Pancreas (tissue), 10 donors: ENCODE results near the gene COL4A3. TPM values are rescaled to one million over a fixed set of nuclear protein-coding genes. Genes with fewer than 3 reads are reported as not detected.
A peak's percentile ranks its signal among the peaks of the same experiment; 100 is the strongest.

ENCODE experiments used
- ATAC-seq, 4 donors: fragments of 200-7000 bp; cut with Tn5 transposase; one replicate each; pipeline versions ENCODE4 v1.8.0 to v1.9.1; 2020; ENCODE audit warnings: mild to moderate bottlenecking in 4 of 4, moderate library complexity in 4 of 4
- DNase-seq, 6 donors: peaks; one replicate each; pipeline ENCODE4 v3.0.0-alpha.2; 2020
- FAIRE-seq: peaks from 2 replicates; lab custom pipeline; 2012; peaks lifted over from hg19 to GRCh38; lab: Jason Lieb, UNC
- H3K27ac ChIP-seq, 4 donors: fragments of 200-600 bp; sonication (generic); 1 replicate in 3 of 4; 2 replicates in 1 of 4; pipeline versions ENCODE4 v1.5.0 to v1.8.0; 2020
- H3K27me3 ChIP-seq, 4 donors: fragments of 200-600 bp; one replicate each; pipeline ENCODE4 v1.8.0; 2021
- H3K36me3 ChIP-seq, 3 donors: fragments of 200-600 bp; sonication (generic) in 1 of 3; one replicate each; pipeline versions ENCODE4 v1.5.0 to v1.8.0; 2020 to 2021
- H3K4me1 ChIP-seq, 3 donors: fragments of 200-600 bp; one replicate each; pipeline ENCODE4 v1.8.0; 2021
- H3K4me3 ChIP-seq, 4 donors: fragments of 200-600 bp; sonication (generic) in 2 of 4; one replicate each; pipeline versions ENCODE4 v1.5.0 to v1.8.0; 2020 to 2021
- H3K9me3 ChIP-seq, 4 donors: fragments of 200-600 bp; one replicate each; pipeline ENCODE4 v1.8.0; 2021
- CTCF ChIP-seq, 4 donors: fragments of 200-600 bp; sonication (generic) in 3 of 4; IDR thresholded peaks; one replicate each; pipeline versions ENCODE4 v1.5.0 to v1.8.0; 2021; ENCODE audit warnings: antibody characterized with exemption in 4 of 4
- WGBS, 2 donors: extraction: QIAGEN DNeasy Blood & Tissue Kit; methylation state at CpG; one replicate each; pipeline ENCODE4 v1.1.7; 2013; 5-methylcytosine and 5-hydroxymethylcytosine counted together
- intact Hi-C, 3 donors: fragments of 100-400 bp; cut with DNase I; formaldehyde crosslinking; loops; one replicate each; pipeline versions ENCODE4 v1.11.1 to v1.14.2; 2022
- polyA plus RNA-seq, 2 donors: library from polyadenylated mRNA; stranded (reverse); fragments of 200-250 nt; gene quantifications; one replicate each; pipeline ENCODE4 v1.2.3, GENCODE V29; 2013
- total RNA-seq, 6 donors: library from RNA; stranded (reverse); fragmentation: NEBNext Ultra II Directional in 4 of 6; extraction: Animal tissue kit (Norgen Biotek cat#: 25700) in 4 of 6; gene quantifications; one replicate each; pipeline versions ENCODE4 v1.2.1 to v1.2.4, GENCODE V29; 2021 to 2023
- donor health status: healthy with polysubstance abuse.
- donor health status: DM: no; HTN: no; CAD: no; lungs with moderate emphysema.
- donor health status: DM: no; HTN: no; CAD: no.
- donor health status: control.
- donor health status: control.
- donor health status: Bipolar disorder and iron deficiency.
- donor health status: DM: yes; HTN: yes; CAD: no.
- donor health status: DM: no; HTN: no; CAD: no.
- donor health status: DM: no; HTN: no; CAD: no.
- donor health status: DM: yes; HTN: yes; CAD: no.

Gene COL4A3
- total and polyA plus RNA-seq, 8 donors: 0.38 to 4.9 (median 3.2) TPM

- FAIRE-seq (no peak), ATAC-seq (no peak), DNase-seq (no peak)
- no peak overlapping the region for H3K27ac ChIP-seq
- intact Hi-C loops: no loop called here
- no peak for TF ChIP-seq CTCF (IDR thresholded peaks at IDR 0.05)
- H3K27me3 ChIP-seq: no peaks in the 10 kb centered on the region
- H3K4me1 ChIP-seq: no peaks in the 10 kb centered on the region
- WGBS, 2 donors: 93 to 94% methylated on average over 4 of the region's 4 CpGs
- H3K9me3 ChIP-seq: no peaks in the 10 kb centered on the region
- H3K4me3 ChIP-seq: no peak overlapping the region
- H3K36me3 ChIP-seq: no peaks in the 10 kb centered on the region
Observed at GRCh38 chr2:227123697-227124096, 40.7 kb upstream of the COL4A3 start.

- FAIRE-seq: no peak
- DNase-seq: no peak
- 58 to 67% methylated on average over 2 of the region's 2 CpGs for WGBS, 2 donors
- Histone ChIP-seq H3K27ac (no peak overlapping the region), H3K27me3 (no peaks in the 10 kb centered on the region), H3K9me3 (no peaks in the 10 kb centered on the region), H3K4me3 (no peak overlapping the region), H3K36me3 (no peaks in the 10 kb centered on the region), H3K4me1 (no peaks in the 10 kb centered on the region)
- ATAC-seq: no peak
- TF ChIP-seq CTCF (IDR thresholded peaks at IDR 0.05): no peak
- intact Hi-C loops: no loop called here
Observed at GRCh38 chr2:227124811-227125210, 39.6 kb upstream of the COL4A3 start.

- DNase-seq (no peak), FAIRE-seq (no peak), ATAC-seq (no peak)
- Histone ChIP-seq H3K27ac (no peak overlapping the region), H3K4me1 (no peaks in the 10 kb centered on the region), H3K9me3 (no peaks in the 10 kb centered on the region), H3K36me3 (no peaks in the 10 kb centered on the region), H3K27me3 (no peaks in the 10 kb centered on the region), H3K4me3 (no peak overlapping the region)
- no peak for TF ChIP-seq CTCF (IDR thresholded peaks at IDR 0.05)
- 92 to 93% methylated on average over 5 of the region's 5 CpGs for WGBS, 2 donors
- intact Hi-C loops: no loop called here
Observed at GRCh38 chr2:227125506-227125905, 38.9 kb upstream of the COL4A3 start.

GRCh38 chr2:227127201-227127600, 37.2 kb upstream of the COL4A3 start:
- ATAC-seq: no peak
- 56 to 63% methylated on average over 8 of the region's 8 CpGs for WGBS, 2 donors
- no peak for DNase-seq
- no peak for TF ChIP-seq CTCF (IDR thresholded peaks at IDR 0.05)
- no peak for FAIRE-seq
- no peaks in the 10 kb centered on the region for H3K36me3 ChIP-seq
- H3K4me1 ChIP-seq: no peaks in the 10 kb centered on the region
- H3K27me3 ChIP-seq: no peaks in the 10 kb centered on the region
- no peaks in the 10 kb centered on the region for H3K9me3 ChIP-seq
- no peak overlapping the region for H3K4me3 ChIP-seq
- no peak overlapping the region for H3K27ac ChIP-seq
- intact Hi-C loops: no loop called here

GRCh38 chr2:227130636-227131035, 33.8 kb upstream of the COL4A3 start:
- WGBS, 2 donors: 86 to 88% methylated on average over 8 of the region's 8 CpGs
- intact Hi-C loops: loop anchor here (2.0 to 10.0 kb wide), 3 partner anchors 104 to 112 kb away; no protein-coding TSS in a partner anchor
- Histone ChIP-seq H3K36me3 (no peaks in the 10 kb centered on the region), H3K4me3 (no peak overlapping the region), H3K4me1 (no peaks in the 10 kb centered on the region), H3K9me3 (no peaks in the 10 kb centered on the region), H3K27me3 (no peaks in the 10 kb centered on the region), H3K27ac (no peak overlapping the region)
- TF ChIP-seq CTCF (IDR thresholded peaks at IDR 0.05): no peak
- FAIRE-seq (no peak), DNase-seq (no peak), ATAC-seq (peak in 2 of 4 donors; percentile 6 to 8)
